ENCODE results near the gene FBXO7. TPM values are rescaled to one million over a fixed set of nuclear protein-coding genes. Genes with fewer than 3 reads are reported as not detected.

The FBXO7 gene
- total and polyA plus RNA-seq, 9 of the 15 experiments (the other 6 are each of a cell fraction or from before 2014, with no cell fraction given), result 34.0 to 162 (median 85.2) TPM

DNA sequence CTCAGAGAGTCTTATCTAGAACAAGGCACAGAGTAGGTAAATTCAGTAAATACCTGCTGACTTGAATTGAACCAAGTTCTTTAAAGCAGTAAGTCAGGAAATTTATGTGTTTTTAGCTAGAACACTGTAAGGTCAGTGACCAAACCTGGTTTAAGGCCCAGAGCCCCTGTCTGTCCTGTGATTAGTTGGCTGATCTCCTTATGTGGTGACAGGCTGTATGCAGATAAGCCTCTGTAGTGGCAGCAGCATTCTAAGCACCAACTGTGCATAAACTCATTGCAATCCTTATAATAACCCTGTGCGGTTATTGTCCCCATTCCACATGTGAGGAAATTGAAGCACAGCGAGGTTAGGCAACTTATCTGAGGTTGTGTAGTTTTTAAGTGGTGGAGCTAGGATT lies 40.5 kb downstream of the FBXO7 start:
- Histone ChIP-seq H3K36me3 (ENCODE audit: control insufficient read depth, insufficient read depth, low read length) (no peaks in the 10 kb centered on the region), H3K9me1 (ENCODE audit: control insufficient read depth, insufficient read depth, low read length) (no peaks in the 10 kb centered on the region), H3K9me3 (replicated peaks; ENCODE audit: control insufficient read depth, insufficient read depth, low read depth, low read length) (no peaks in the 10 kb centered on the region), H2AFZ (ENCODE audit: low read depth, low read length) (peak overlapping the region; percentile 40; the same call in 1 of the 2 replicates), H3K9ac (ENCODE audit: insufficient read depth in 1 of 2, low read depth in 2 of 2, low read length in 2 of 2) (no peak overlapping the region), H3K4me1 (replicated peaks in 1 of 2; ENCODE audit: control insufficient read depth in 2 of 2, insufficient read depth in 2 of 2, low read length in 2 of 2) (no peaks in the 10 kb centered on the region; a peak in 1 of 5 replicates), H3K4me2 (ENCODE audit: insufficient read depth, low read length) (no peak overlapping the region), H3K79me2 (ENCODE audit: control insufficient read depth, insufficient read depth, low read length) (no peaks in the 10 kb centered on the region), H3K27me3 (ENCODE audit: control insufficient read depth in 2 of 2, insufficient read depth in 2 of 2, low read length in 2 of 2) (no peaks in the 10 kb centered on the region), H3K4me3 (no peak overlapping the region), H4K20me1 (replicated peaks; ENCODE audit: control insufficient read depth, insufficient read depth, low read length) (no peaks in the 10 kb centered on the region), H3K27ac (ENCODE audit: extremely low read depth, low read depth, low read length) (no peak overlapping the region)
- POLR2A ChIA-PET, result interaction anchor here (0.6 kb wide), 2 partner anchors 15 to 28 kb away, joined by 3 to 4 read pairs; no protein-coding TSS in a partner anchor
- CTCF ChIA-PET (ENCODE audit: low intra/inter-chr PET ratio), result no interaction called here
- no peak for TF ChIP-seq PHTF2 (CRISPR knock-in tag; IDR thresholded peaks at IDR 0.05)
- TF ChIP-seq ZNF384 (IDR thresholded peaks at IDR 0.05; ENCODE audit: low read depth, low read length), result no peak
- no peak for TF ChIP-seq ZNF263 (CRISPR knock-in tag; IDR thresholded peaks at IDR 0.05; ENCODE audit: borderline replicate concordance)
- TF ChIP-seq TAF7 (tag; IDR thresholded peaks at IDR 0.05), result no peak
- TF ChIP-seq CBFA2T3 (IDR thresholded peaks at IDR 0.05), result peak; percentile 17; the same call in 1 of the 2 replicates
- TF ChIP-seq CBX5 (IDR thresholded peaks at IDR 0.05; ENCODE audit: borderline replicate concordance, low read depth), result no peak
- 71% methylated on average over 2 of the region's 2 CpGs for WGBS (ENCODE audit: insufficient coverage, low coverage, missing lambda C conversion rate)
- intact Hi-C loops (cut with micrococcal nuclease) (no loop called here), in situ Hi-C loops (cut with MboI) (no loop called here)
- no peak for DNase-seq (ENCODE audit: extremely low read depth in 1 of 4, low spot score in 3 of 4)
- no TSS peak for BruUV-seq (replicated peaks)
- no peak; the same call in 2 of the 3 replicates for ATAC-seq
- no peak for FAIRE-seq

DNA sequence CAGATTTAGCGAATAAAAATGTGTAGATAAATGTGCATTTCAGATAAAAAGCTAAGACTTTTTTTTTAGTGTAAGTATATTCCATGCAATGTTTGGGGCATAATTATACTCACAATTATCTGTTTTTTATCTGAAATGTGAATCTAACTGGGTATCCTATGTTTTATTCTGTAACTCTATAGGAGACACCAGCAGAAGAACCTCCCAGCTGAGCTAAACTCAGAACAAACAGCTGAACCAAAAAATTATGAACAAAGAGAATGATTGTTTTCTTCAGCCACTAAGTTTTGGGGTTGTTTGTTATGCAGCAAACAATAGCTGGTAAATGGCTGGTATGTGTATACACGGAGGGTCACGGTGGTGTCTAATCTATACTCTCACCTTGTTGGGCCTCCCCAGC lies 42.9 kb downstream of the FBXO7 start:
- no peak for ATAC-seq
- Histone ChIP-seq H3K36me3 (ENCODE audit: control insufficient read depth, insufficient read depth, low read length) (no peaks in the 10 kb centered on the region), H3K79me2 (ENCODE audit: control insufficient read depth, insufficient read depth, low read length) (no peaks in the 10 kb centered on the region), H4K20me1 (replicated peaks; ENCODE audit: control insufficient read depth, insufficient read depth, low read length) (no peaks in the 10 kb centered on the region), H2AFZ (ENCODE audit: low read depth, low read length) (no peak overlapping the region), H3K27ac (ENCODE audit: extremely low read depth, low read depth, low read length) (no peak overlapping the region), H3K9me1 (ENCODE audit: control insufficient read depth, insufficient read depth, low read length) (no peaks in the 10 kb centered on the region), H3K4me1 (replicated peaks in 1 of 2; ENCODE audit: control insufficient read depth in 2 of 2, insufficient read depth in 2 of 2, low read length in 2 of 2) (no peaks in the 10 kb centered on the region), H3K4me2 (ENCODE audit: insufficient read depth, low read length) (no peak overlapping the region), H3K9ac (ENCODE audit: insufficient read depth in 1 of 2, low read depth in 2 of 2, low read length in 2 of 2) (no peak overlapping the region), H3K9me3 (replicated peaks; ENCODE audit: control insufficient read depth, insufficient read depth, low read depth, low read length) (no peaks in the 10 kb centered on the region), H3K4me3 (no peak overlapping the region), H3K27me3 (ENCODE audit: control insufficient read depth in 2 of 2, insufficient read depth in 2 of 2, low read length in 2 of 2) (no peaks in the 10 kb centered on the region; a peak in 1 of 5 replicates)
- WGBS (ENCODE audit: insufficient coverage, low coverage, missing lambda C conversion rate), result 50% methylated on average over 3 of the region's 3 CpGs
- in situ Hi-C loops (cut with MboI), result no loop called here
- ChIA-PET CTCF (ENCODE audit: low intra/inter-chr PET ratio) (interaction anchor here (0.8 kb wide), 1 partner anchor 22 kb away, joined by 3 read pairs; no protein-coding TSS in a partner anchor), POLR2A (interaction anchor here (1.1 kb wide), 1 partner anchor 9 kb away, joined by 5 read pairs; no protein-coding TSS in a partner anchor)
- DNase-seq (ENCODE audit: extremely low read depth in 1 of 4, low spot score in 3 of 4), result no peak
- intact Hi-C loops (cut with micrococcal nuclease), result no loop called here
- no peak for FAIRE-seq
- no peak for TF ChIP-seq RCOR1 (IDR thresholded peaks at IDR 0.05; ENCODE audit: borderline replicate concordance in 1 of 2, low read depth in 2 of 2, low read length in 2 of 2)
- TF ChIP-seq, protein P1, sequence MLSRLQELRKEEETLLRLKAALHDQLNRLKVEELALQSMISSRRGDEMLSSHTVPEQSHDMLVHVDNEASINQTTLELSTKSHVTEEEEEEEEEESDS (CRISPR knock-in tag; IDR thresholded peaks at IDR 0.05), result no peak
- no TSS peak for BruUV-seq (replicated peaks)
